ENCODE measurements around the gene CCDC92B. TPM values are rescaled to one million over a fixed set of nuclear protein-coding genes. Genes with fewer than 3 reads are reported as not detected.
A peak's percentile ranks its signal among the peaks of the same experiment; 100 is the strongest.

CCDC92B gene
- total and polyA plus RNA-seq, 9 of the 15 experiments (the other 6 are each of a cell fraction or from before 2014, with no cell fraction given): not detected

GRCh38 chr17:2716649-2717048, 32.8 kb downstream of the CCDC92B start (continued):
- TF ChIP-seq JUND (IDR thresholded peaks at IDR 0.05; ENCODE audit: borderline replicate concordance, low read depth, low read length) (peak; percentile 37; the same call in 1 of the 2 replicates), JUND (tag; IDR thresholded peaks at IDR 0.05; ENCODE audit: borderline replicate concordance, low read depth, low read length) (no peak; the same call in 2 of the 3 replicates), RCOR1 (IDR thresholded peaks at IDR 0.05; ENCODE audit: borderline replicate concordance in 1 of 2, low read depth in 2 of 2, low read length in 2 of 2) (peak in 1 of 2 experiments; percentile 63; a peak in 2 of 4 replicates), XRCC5 (IDR thresholded peaks at IDR 0.05; ENCODE audit: low read depth, low read length) (no peak), SUPT5H (IDR thresholded peaks at IDR 0.05) (no peak), NR2C1 (IDR thresholded peaks at IDR 0.05) (no peak), NR2C1 (tag; IDR thresholded peaks at IDR 0.05) (no peak), SAP30 (IDR thresholded peaks at IDR 0.05; ENCODE audit: borderline replicate concordance, insufficient read depth, low read depth, low read length, poor library complexity, severe bottlenecking) (no peak), CAMTA2 (CRISPR knock-in tag; conservative IDR thresholded peaks at IDR 0.05) (no peak), SMARCE1 (IDR thresholded peaks at IDR 0.05) (peak; percentile 49; the same call in 1 of the 2 replicates), SMARCA4 (IDR thresholded peaks at IDR 0.05) (peak; percentile 40; the same call in 1 of the 2 replicates), MBD2 (IDR thresholded peaks at IDR 0.05; ENCODE audit: borderline replicate concordance, low read depth) (peak; percentile 44; the same call in 1 of the 2 replicates), ZNF695 (CRISPR knock-in tag; IDR thresholded peaks at IDR 0.05) (no peak), EHMT2 (IDR thresholded peaks at IDR 0.05) (no peak), EP300 (IDR thresholded peaks at IDR 0.05; ENCODE audit: low read length) (peak; percentile 55; the same call in 1 of the 2 replicates), ZNF143 (CRISPR knock-in tag; IDR thresholded peaks at IDR 0.05) (no peak), ZNF436 (CRISPR knock-in tag; IDR thresholded peaks at IDR 0.05) (no peak), MYC (IDR thresholded peaks at IDR 0.05; ENCODE audit: low read depth, low read length) (peak; percentile 42; the same call in 1 of the 2 replicates), MYC (CRISPR knock-in tag; IDR thresholded peaks at IDR 0.05; ENCODE audit: borderline replicate concordance, low read depth) (no peak), ZSCAN29 (IDR thresholded peaks at IDR 0.05) (no peak), YBX1 (IDR thresholded peaks at IDR 0.05) (no peak), TEAD4 (IDR thresholded peaks at IDR 0.05; ENCODE audit: low read length) (peak; percentile 87), TEAD4 (CRISPR knock-in tag; IDR thresholded peaks at IDR 0.05; ENCODE audit: borderline replicate concordance) (no peak), BMI1 (IDR thresholded peaks at IDR 0.05; ENCODE audit: low read length) (no peak), ZNF764 (CRISPR knock-in tag; IDR thresholded peaks at IDR 0.05; ENCODE audit: low read depth) (no peak), E2F5 (CRISPR knock-in tag; IDR thresholded peaks at IDR 0.05) (no peak), KLF16 (IDR thresholded peaks at IDR 0.05) (peak; percentile 86), ZNF431 (CRISPR knock-in tag; IDR thresholded peaks at IDR 0.05) (no peak), DPF2 (IDR thresholded peaks at IDR 0.05) (peak; percentile 65), CBX2 (IDR thresholded peaks at IDR 0.05; ENCODE audit: insufficient read depth, low read length, poor library complexity, severe bottlenecking) (no peak), USF2 (CRISPR knock-in tag; IDR thresholded peaks at IDR 0.05) (no peak), HDAC6 (IDR thresholded peaks at IDR 0.05; ENCODE audit: low read depth, low read length) (no peak), HEY1 (CRISPR knock-in tag; IDR thresholded peaks at IDR 0.05; ENCODE audit: borderline replicate concordance) (no peak)
